Measurements from ENCODE around the gene B4GALT7.

DNA sequence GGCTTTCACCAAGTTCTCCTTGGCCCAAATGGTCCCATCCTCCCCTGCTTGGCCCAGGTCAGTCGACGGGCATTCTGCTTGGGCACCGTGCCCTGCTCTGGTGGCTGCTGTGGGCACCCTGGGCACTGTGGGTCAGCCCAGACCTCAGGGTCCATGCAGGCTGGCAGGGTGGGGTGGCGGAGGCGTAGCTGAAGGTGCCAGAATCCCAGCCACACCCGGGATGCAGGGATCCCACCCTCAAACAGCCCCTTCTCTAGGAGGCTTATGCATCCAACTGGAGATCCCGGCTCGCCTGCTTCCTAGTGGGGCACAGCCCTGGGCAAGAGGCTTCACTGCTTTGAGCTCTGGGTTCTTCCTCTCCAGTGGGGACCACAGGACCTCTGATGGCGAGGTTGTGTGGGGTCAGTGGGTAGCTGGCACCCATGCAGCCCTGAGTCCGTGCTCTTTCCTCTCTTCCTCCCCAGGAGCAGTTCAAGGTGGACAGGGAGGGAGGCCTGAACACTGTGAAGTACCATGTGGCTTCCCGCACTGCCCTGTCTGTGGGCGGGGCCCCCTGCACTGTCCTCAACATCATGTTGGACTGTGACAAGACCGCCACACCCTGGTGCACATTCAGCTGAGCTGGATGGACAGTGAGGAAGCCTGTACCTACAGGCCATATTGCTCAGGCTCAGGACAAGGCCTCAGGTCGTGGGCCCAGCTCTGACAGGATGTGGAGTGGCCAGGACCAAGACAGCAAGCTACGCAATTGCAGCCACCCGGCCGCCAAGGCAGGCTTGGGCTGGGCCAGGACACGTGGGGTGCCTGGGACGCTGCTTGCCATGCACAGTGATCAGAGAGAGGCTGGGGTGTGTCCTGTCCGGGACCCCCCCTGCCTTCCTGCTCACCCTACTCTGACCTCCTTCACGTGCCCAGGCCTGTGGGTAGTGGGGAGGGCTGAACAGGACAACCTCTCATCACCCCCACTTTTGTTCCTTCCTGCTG lies 9.4 kb downstream of the B4GALT7 start:
- TF ChIP-seq, protein P1, sequence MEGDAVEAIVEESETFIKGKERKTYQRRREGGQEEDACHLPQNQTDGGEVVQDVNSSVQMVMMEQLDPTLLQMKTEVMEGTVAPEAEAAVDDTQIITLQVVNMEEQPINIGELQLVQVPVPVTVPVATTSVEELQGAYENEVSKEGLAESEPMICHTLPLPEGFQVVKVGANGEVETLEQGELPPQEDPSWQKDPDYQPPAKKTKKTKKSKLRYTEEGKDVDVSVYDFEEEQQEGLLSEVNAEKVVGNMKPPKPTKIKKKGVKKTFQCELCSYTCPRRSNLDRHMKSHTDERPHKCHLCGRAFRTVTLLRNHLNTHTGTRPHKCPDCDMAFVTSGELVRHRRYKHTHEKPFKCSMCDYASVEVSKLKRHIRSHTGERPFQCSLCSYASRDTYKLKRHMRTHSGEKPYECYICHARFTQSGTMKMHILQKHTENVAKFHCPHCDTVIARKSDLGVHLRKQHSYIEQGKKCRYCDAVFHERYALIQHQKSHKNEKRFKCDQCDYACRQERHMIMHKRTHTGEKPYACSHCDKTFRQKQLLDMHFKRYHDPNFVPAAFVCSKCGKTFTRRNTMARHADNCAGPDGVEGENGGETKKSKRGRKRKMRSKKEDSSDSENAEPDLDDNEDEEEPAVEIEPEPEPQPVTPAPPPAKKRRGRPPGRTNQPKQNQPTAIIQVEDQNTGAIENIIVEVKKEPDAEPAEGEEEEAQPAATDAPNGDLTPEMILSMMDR (IDR thresholded peaks at IDR 0.05): no peak
- TF ChIP-seq POLR2AphosphoS5 (IDR thresholded peaks at IDR 0.05): no peak
- TF ChIP-seq POLR2A (IDR thresholded peaks at IDR 0.05): no peak
